BE2C (cell line): ENCODE results near the gene NAV2.

Source experiments
- DNase-seq: peaks from one replicate; pipeline ENCODE4 v3.0.0-alpha.2; 2020
- H3K27me3 ChIP-seq: fragments of 250-450 bp; sonication (Bioruptor Pico); 2 replicates; pipeline ENCODE4 v1.5.1; 2020; ENCODE audit warnings: mild to moderate bottlenecking
- H3K36me3 ChIP-seq: fragments of 250-450 bp; sonication (Bioruptor Pico); 2 replicates; pipeline ENCODE4 v1.5.1; 2020; ENCODE audit warnings: mild to moderate bottlenecking
- H3K4me1 ChIP-seq: fragments of 250-450 bp; sonication (Bioruptor Pico); 2 replicates; pipeline ENCODE4 v1.5.1; 2020
- H3K4me3 ChIP-seq: 2 replicates; pipeline ENCODE4 v1.5.1; 2011; ENCODE audit warnings: low read depth, low read length
- H3K9me3 ChIP-seq: fragments of 250-450 bp; sonication (Bioruptor Pico); 2 replicates; pipeline ENCODE4 v1.5.1; 2020
- CTCF ChIP-seq: IDR thresholded peaks from 2 replicates; pipeline ENCODE4 v1.5.1; 2012; ENCODE audit warnings: mild to moderate bottlenecking, low read depth, low read length

NAV2 gene

GRCh38 chr11:19953336-19953735 is 240.7 kb downstream of the NAV2 start:
- TF ChIP-seq CTCF, result no peak
- Histone ChIP-seq H3K4me3 (no peak overlapping the region), H3K9me3 (no peaks in the 10 kb centered on the region), H3K27me3 (no peaks in the 10 kb centered on the region), H3K36me3 (no peaks in the 10 kb centered on the region), H3K4me1 (peaks cover 11% of the 10 kb centered on the region)
- no peak for DNase-seq

- no peaks in the 10 kb centered on the region for H3K9me3 ChIP-seq
- H3K4me3 ChIP-seq, result no peak overlapping the region
- H3K36me3 ChIP-seq, result no peaks in the 10 kb centered on the region
- peak; percentile 41 for TF ChIP-seq CTCF
- H3K27me3 ChIP-seq, result no peaks in the 10 kb centered on the region
- peaks cover 11% of the 10 kb centered on the region for H3K4me1 ChIP-seq
- DNase-seq, result no peak
Measured at GRCh38 chr11:19953909-19954308, 241.3 kb downstream of the NAV2 start.

GRCh38 chr11:19954899-19955298 is 242.3 kb downstream of the NAV2 start:
- Histone ChIP-seq H3K36me3 (no peaks in the 10 kb centered on the region), H3K4me3 (no peak overlapping the region), H3K9me3 (no peaks in the 10 kb centered on the region), H3K4me1 (peaks cover 11% of the 10 kb centered on the region), H3K27me3 (no peaks in the 10 kb centered on the region)
- no peak for TF ChIP-seq CTCF
- no peak for DNase-seq

- no peaks in the 10 kb centered on the region for H3K9me3 ChIP-seq
- TF ChIP-seq CTCF, result no peak
- H3K4me3 ChIP-seq, result no peak overlapping the region
- H3K4me1 ChIP-seq, result peaks cover 11% of the 10 kb centered on the region
- no peaks in the 10 kb centered on the region for H3K27me3 ChIP-seq
- no peaks in the 10 kb centered on the region for H3K36me3 ChIP-seq
- peak; percentile 42 for DNase-seq
Measured at GRCh38 chr11:19955660-19956059, 243.0 kb downstream of the NAV2 start.

- TF ChIP-seq CTCF, result no peak
- no peaks in the 10 kb centered on the region for H3K36me3 ChIP-seq
- DNase-seq, result no peak
Measured at GRCh38 chr11:19956228-19956627, 243.6 kb downstream of the NAV2 start.

GRCh38 chr11:19957294-19957943 is 244.8 kb downstream of the NAV2 start:
- peaks cover 7% of the 10 kb centered on the region for H3K4me1 ChIP-seq
- no peak overlapping the region for H3K4me3 ChIP-seq
- H3K9me3 ChIP-seq, result no peaks in the 10 kb centered on the region
- no peaks in the 10 kb centered on the region for H3K27me3 ChIP-seq
- H3K36me3 ChIP-seq, result no peaks in the 10 kb centered on the region
- TF ChIP-seq CTCF, result no peak
- DNase-seq, result no peak

More at GRCh38 chr11:19956228-19956627, 243.6 kb downstream of the NAV2 start:
- Histone ChIP-seq H3K4me1 (peaks cover 11% of the 10 kb centered on the region), H3K27me3 (no peaks in the 10 kb centered on the region), H3K9me3 (no peaks in the 10 kb centered on the region), H3K4me3 (no peak overlapping the region)
